SK-N-SH (cell line): ENCODE measurements around the gene LPP.

Experiments used
- CTCF ChIP-seq: fragments of 200-600 bp; sonication (generic); IDR thresholded peaks from 2 replicates; pipeline ENCODE4 v1.6.1; 2017; ENCODE audit warnings: antibody characterized with exemption, mild to moderate bottlenecking, moderate library complexity
- EP300 ChIP-seq, 2 experiments: IDR thresholded peaks; 2 replicates each; pipeline versions ENCODE4 v1.4.0 to v1.6.1; 2012; ENCODE audit warnings: borderline replicate concordance in 1 of 2, low read depth in 1 of 2, low read length in 1 of 2
- FOXJ3 ChIP-seq: sonication (generic); formaldehyde crosslinking; IDR thresholded peaks from 2 replicates; pipeline ENCODE4 v1.5.1; 2020; ENCODE audit warnings: mild to moderate bottlenecking, missing genetic modification reagents
- JUND ChIP-seq: IDR thresholded peaks from 2 replicates; pipeline ENCODE4 v1.4.0; 2012
- MAX ChIP-seq: IDR thresholded peaks from 2 replicates; pipeline ENCODE4 v1.4.0; 2012; ENCODE audit warnings: low read depth
- MXI1 ChIP-seq: IDR thresholded peaks from 2 replicates; pipeline ENCODE4 v1.6.1; 2012; ENCODE audit warnings: mild to moderate bottlenecking, low read depth, low read length, improper control_type of control experiment
- POLR2AphosphoS5 ChIP-seq: IDR thresholded peaks from 2 replicates; pipeline ENCODE4 v1.6.1; 2012; ENCODE audit warnings: low read depth, low read length
- RXRA ChIP-seq: IDR thresholded peaks from 2 replicates; pipeline ENCODE4 v1.4.0; 2012; ENCODE audit warnings: low read depth, mild to moderate bottlenecking, borderline replicate concordance
- SMC3 ChIP-seq: IDR thresholded peaks from 2 replicates; pipeline ENCODE4 v1.6.1; 2012; ENCODE audit warnings: low read depth, low read length, improper control_type of control experiment
- TAF1 ChIP-seq: IDR thresholded peaks from 2 replicates; pipeline ENCODE4 v1.6.1; 2012; ENCODE audit warnings: low read depth, mild to moderate bottlenecking, low read length, moderate library complexity, borderline replicate concordance
- USF2 ChIP-seq: fragments of 150-350 bp; IDR thresholded peaks from 2 replicates; pipeline ENCODE4 v1.6.1; 2017; ENCODE audit warnings: antibody characterized with exemption, low read length, low read depth, borderline replicate concordance

- TF ChIP-seq MAX, result no peak
- no peak for TF ChIP-seq SMC3
- no peak for TF ChIP-seq CTCF
- no peak for TF ChIP-seq USF2
- no peak for TF ChIP-seq POLR2AphosphoS5
- no peak for TF ChIP-seq EP300 (IDR thresholded peaks at IDR 0.05; ENCODE audit: borderline replicate concordance in 1 of 2, low read depth in 1 of 2, low read length in 1 of 2)
- TF ChIP-seq RXRA, result no peak
- no peak for TF ChIP-seq FOXJ3 (CRISPR knock-in tag)
- TF ChIP-seq TAF1, result no peak
- no peak for TF ChIP-seq MXI1
- no peak for TF ChIP-seq JUND
Measured at GRCh38 chr3:188598894-188599293, 444.9 kb downstream of the LPP start.
